Urinary bladder (tissue), 4 donors: ENCODE results near the gene CLDN7. TPM values are rescaled to one million over a fixed set of nuclear protein-coding genes. Genes with fewer than 3 reads are reported as not detected.

Experiments used
- DNase-seq: peaks from one replicate; pipeline ENCODE4 v3.0.0-alpha.2; 2015; ENCODE audit errors: extremely low spot score
- H3K27ac ChIP-seq: one replicate; pipeline ENCODE4 v1.5.1; 2013; ENCODE audit warnings: low read depth, mild to moderate bottlenecking, moderate library complexity
- H3K36me3 ChIP-seq: one replicate; pipeline ENCODE4 v1.6.1; 2013; ENCODE audit warnings: mild to moderate bottlenecking, moderate library complexity; ENCODE audit not compliant: insufficient read depth
- H3K4me1 ChIP-seq: one replicate; pipeline ENCODE4 v1.6.1; 2013; ENCODE audit warnings: mild to moderate bottlenecking, moderate library complexity; ENCODE audit not compliant: insufficient read depth
- H3K4me3 ChIP-seq: one replicate; pipeline ENCODE4 v1.5.1; 2013; ENCODE audit warnings: low read depth, low read length
- WGBS: extraction: QIAGEN DNeasy Blood & Tissue Kit; methylation state at CpG from one replicate; pipeline ENCODE4 v1.1.7; 2013; 5-methylcytosine and 5-hydroxymethylcytosine counted together
- polyA plus RNA-seq: library from polyadenylated mRNA; stranded (reverse); fragments of 200-250 nt; gene quantifications from one replicate; pipeline ENCODE4 v1.2.3, GENCODE V29; 2013
- total RNA-seq: library from RNA; depleted of rRNA; stranded (reverse); fragments of >200 nt; gene quantifications from one replicate; pipeline ENCODE4 v1.2.3, GENCODE V29; 2014
- donor health status: healthy with polysubstance abuse.
- donor health status: healthy.

CLDN7 gene
- total and polyA plus RNA-seq, 2 donors, result 24.2 to 34.4 TPM

DNA sequence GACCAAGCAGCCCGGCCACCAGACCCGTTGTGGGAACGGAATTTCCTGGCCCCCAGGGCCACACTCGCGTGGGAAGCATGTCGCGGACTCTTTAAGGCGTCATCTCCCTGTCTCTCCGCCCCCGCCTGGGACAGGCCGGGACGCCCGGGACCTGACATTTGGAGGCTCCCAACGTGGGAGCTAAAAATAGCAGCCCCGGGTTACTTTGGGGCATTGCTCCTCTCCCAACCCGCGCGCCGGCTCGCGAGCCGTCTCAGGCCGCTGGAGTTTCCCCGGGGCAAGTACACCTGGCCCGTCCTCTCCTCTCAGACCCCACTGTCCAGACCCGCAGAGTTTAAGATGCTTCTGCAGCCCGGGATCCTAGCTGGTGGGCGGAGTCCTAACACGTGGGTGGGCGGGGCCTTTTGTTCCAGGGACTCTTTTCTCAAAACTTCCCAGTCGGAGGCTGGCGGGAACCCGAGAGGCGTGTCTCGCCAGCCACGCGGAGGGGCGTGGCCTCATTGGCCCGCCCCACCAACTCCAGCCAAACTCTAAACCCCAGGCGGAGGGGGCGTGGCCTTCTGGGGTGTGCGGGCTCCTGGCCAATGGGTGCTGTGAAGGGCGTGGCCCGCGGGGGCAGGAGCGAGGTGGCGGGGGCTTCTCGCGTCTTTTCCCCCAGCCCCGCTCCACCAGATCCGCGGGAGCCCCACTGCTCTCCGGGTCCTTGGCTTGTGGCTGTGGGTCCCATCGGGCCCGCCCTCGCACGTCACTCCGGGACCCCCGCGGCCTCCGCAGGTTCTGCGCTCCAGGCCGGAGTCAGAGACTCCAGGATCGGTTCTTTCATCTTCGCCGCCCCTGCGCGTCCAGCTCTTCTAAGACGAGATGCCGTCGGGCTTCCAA is 19.0 kb upstream of the CLDN7 start, which contains the start of gene SLC2A4:
TSS of gene SLC2A4 (plus strand) at position 645 of the 879 bp plus-strand sequence. CDS start at position 862, 217 bp downstream.
- H3K4me3 ChIP-seq, result peak within 1 kb of the TSS; percentile 45
- no peaks in the 10 kb centered on the region for H3K4me1 ChIP-seq
- WGBS, result under 1% methylated on average over 71 of the region's 71 CpGs
- DNase-seq, result peak; percentile 79
- no peaks in the 10 kb centered on the region for H3K36me3 ChIP-seq
- H3K27ac ChIP-seq, result peak within 1 kb of the TSS; percentile 62

DNA sequence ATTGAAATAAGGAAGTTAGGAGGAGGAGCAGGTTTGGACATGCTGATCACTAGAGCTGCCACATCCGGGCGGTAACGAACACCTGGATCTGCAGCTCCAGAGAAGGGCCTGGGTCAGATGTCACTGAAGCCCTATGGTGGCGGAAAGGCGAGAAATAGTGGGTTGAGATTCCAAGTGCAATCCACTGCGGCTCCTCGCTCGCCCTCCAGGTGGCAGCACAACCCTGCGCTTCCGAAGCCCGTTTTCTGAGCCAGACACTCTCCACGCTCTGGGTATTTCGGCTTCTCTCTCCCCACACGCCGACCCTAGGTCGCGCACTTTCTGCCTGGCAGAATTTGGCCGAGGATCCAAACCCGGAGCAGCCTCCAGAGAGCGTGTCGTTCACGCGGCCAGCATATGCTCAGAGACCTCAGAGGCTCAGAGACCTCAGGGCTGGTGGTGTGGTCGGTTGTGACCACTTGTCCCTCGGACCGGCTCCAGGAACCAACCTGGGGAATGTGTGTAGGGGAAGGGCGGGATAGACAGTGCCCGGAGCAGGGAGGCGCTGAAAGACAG is 18.3 kb upstream of the CLDN7 start:
- Histone ChIP-seq H3K4me1 (no peaks in the 10 kb centered on the region), H3K36me3 (no peaks in the 10 kb centered on the region)
- WGBS, result under 1% methylated on average over 29 of the region's 29 CpGs

DNA sequence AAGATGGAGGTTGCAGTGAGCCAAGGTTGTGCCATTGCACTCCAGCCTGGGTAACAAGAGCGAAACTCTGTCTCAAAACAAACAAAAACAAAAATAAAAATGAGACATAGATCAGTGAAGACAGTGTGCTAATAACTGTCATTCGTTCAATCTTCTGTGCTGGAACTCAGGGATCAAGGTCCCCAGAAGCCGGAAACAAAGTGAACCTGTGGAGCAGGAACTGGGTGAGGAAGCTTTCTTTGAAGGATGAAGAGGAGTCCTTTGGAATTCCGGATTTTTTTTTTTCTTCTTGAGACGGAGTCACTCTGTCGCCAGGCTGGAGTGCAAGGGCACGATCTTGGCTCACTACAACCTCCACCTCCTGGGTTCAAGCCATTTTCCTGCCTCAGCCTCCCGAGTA is 17.2 kb upstream of the CLDN7 start:
- DNase-seq, result no peak
- WGBS, result 81% methylated on average over 8 of the region's 8 CpGs
- Histone ChIP-seq H3K27ac (no peak overlapping the region), H3K36me3 (no peaks in the 10 kb centered on the region), H3K4me1 (no peaks in the 10 kb centered on the region), H3K4me3 (no peak overlapping the region)

More for the DNA sequence above, 18.3 kb upstream of the CLDN7 start:
- H3K27ac ChIP-seq, result peak overlapping the region; percentile 62
- peak overlapping the region; percentile 29 for H3K4me3 ChIP-seq
- peak; percentile 71 for DNase-seq

DNA sequence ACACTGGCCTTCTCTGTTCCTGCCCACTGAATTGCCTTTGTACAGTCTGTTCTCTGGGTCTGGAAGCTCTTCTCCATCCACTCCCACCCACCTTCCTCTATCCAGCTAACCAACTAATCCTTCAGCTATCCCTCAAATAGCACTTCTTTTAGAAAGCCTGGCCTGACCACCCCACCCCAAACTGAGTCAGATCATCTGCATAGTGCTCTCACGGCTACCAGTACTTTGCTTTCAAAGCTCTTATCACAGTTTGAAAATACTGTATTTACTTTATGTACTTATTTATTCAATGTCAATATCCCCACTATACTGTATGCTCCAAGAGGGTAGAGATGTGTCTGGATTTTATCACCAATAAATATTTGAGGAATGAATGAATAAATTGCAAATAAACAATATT is 4.5 kb upstream of the CLDN7 start:
- DNase-seq, result no peak
- H3K27ac ChIP-seq, result no peak overlapping the region
- H3K4me3 ChIP-seq, result no peak overlapping the region
- no peaks in the 10 kb centered on the region for H3K4me1 ChIP-seq
- 35% methylated on average over 1 of the region's 1 CpG for WGBS
- H3K36me3 ChIP-seq, result no peaks in the 10 kb centered on the region

DNA sequence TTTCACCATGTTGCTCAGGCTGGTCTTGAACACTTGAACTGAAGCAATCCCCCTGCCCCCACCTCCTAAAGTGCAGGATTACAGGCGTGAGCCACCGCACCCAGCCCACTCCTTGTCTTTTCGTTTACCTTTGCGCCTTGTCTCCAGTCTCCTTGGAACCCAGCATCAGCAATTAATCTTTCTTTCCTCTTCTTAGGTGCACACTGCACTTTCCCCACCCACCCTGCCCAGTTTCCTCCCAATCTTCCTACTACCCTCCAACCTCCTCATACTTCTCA is 1.5 kb upstream of the CLDN7 start:
- Histone ChIP-seq H3K27ac (no peak overlapping the region), H3K4me3 (no peak overlapping the region)
- WGBS, result 47% methylated on average over 4 of the region's 4 CpGs

DNA sequence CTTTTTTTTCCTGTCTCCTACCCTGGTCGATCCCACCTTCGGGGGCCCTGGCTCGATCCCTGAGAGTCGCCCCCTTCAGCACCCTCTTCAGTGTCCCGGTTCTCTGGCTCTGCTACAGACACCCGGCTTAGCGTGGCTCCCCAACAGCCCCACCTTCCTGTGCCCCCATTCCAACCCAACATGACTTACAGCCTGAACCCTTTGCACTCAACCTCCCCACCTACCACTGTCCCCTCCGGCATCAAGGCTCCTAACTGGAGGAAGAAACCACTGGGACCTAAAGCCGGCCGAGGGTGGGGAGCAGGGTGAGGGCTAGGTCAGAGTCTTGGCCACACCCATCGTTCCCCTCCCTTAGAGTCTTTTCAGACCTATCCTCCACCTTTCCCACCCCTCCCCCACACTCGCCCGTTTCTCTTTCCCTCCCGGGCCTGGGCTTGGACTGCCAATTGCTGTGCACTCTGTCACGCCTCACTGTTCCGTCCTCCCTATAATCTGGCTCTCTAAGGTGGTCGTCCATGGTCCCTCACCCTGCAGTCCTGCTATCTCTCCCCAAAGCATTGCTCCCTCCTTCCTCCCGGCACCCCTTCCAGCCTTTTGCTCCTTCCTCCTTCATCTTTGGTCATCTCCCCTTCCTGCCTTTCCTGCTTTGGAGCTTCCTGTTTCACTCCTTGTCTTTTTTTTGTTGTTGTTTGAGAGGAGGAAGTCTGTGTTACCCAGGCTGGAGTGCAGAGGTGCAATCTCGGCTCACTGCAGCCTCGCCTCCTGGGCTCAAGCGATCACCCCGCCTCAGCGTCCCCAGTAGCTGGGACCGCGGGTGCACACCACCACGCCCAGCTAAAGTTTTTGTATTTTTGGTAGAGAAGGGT is 890 bp upstream of the CLDN7 start:
- WGBS, result 8% methylated on average over 26 of the region's 26 CpGs
- no peak for DNase-seq
- Histone ChIP-seq H3K36me3 (no peaks in the 10 kb centered on the region), H3K4me1 (no peaks in the 10 kb centered on the region), H3K27ac (peak overlapping the region; percentile 57), H3K4me3 (peak overlapping the region; percentile 10)

More for the DNA sequence above, 1.5 kb upstream of the CLDN7 start:
- no peak for DNase-seq
- Histone ChIP-seq H3K36me3 (no peaks in the 10 kb centered on the region), H3K4me1 (no peaks in the 10 kb centered on the region)

DNA sequence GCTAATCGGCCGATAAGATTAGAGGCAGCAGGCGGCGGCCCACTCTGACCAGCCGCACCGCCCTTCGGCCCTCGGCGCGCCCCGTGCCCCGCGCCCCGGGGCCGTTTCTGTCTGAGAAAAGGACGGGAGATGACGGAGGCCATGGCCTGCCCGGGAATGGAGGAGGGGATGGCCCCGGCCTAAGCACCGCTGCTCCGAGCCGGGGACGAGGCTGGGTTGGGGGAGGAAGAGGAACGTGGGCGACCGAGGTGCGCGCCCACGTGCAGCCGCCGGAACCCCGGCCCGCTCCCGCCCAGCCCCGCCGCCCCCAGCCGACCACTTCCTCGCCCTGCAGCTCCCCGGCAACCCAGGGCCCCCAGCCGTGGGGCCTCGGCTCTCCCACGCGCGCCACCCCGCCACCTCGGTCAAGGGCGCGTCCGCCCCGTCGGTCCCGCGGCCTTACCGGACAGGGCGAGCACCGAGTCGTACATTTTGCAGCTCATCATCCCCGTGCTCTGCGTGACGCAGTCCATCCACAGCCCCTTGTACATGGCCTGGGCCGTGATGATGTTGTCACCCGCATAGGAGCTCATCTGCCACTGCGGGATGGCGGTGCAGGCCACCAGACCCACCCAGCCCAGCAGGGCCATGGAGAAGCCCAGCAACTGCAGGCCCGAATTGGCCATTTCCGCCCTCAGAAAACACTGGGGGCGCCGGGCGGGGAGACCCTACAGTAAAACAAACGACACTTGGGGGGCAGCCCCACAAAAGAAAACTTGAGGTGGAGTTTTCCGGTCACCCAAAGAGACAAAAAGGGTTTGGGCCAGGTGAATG is 693 bp downstream of the CLDN7 start:
- no peak for DNase-seq
- Histone ChIP-seq H3K4me1 (no peaks in the 10 kb centered on the region), H3K36me3 (no peaks in the 10 kb centered on the region), H3K4me3 (peak overlapping the region; percentile 48), H3K27ac (peak overlapping the region; percentile 72)
- WGBS, result 4% methylated on average over 71 of the region's 71 CpGs

DNA sequence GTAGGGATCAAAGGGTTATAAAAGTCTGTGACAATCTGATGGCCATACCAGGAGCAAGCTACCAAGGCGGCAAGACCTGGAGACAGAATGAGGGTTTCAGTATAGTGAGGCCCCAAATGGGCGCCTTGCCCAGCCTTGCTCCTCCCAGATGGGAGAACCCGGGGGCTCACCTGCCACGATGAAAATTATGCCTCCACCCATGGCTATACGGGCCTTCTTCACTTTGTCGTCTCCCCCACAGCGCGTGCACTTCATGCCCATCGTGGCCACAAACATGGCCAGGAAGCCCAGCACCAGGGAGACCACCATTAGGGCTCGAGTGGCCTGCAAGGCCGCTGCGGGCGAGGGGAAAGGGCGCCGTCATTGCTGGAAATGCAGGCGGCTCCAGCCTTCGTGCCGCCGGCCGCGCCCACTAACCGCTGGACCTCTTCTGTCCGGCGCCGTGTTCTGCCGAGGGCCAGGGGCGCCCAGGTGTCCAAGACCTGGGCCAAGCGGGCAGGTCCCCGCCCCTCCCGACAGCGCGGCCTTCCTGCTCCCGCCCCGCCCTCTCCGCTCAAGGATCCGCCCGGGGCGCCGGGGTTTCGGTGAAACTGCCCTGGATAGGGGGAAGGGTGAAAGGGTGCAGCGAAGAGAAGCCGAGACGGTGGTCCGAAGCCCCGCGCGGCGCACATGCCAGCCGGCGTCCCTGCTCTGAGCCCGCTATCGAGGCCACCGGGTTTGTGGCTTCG is 1.5 kb downstream of the CLDN7 start:
- WGBS, result 5% methylated on average over 54 of the region's 54 CpGs
- peak overlapping the region; percentile 72 for H3K27ac ChIP-seq

DNA sequence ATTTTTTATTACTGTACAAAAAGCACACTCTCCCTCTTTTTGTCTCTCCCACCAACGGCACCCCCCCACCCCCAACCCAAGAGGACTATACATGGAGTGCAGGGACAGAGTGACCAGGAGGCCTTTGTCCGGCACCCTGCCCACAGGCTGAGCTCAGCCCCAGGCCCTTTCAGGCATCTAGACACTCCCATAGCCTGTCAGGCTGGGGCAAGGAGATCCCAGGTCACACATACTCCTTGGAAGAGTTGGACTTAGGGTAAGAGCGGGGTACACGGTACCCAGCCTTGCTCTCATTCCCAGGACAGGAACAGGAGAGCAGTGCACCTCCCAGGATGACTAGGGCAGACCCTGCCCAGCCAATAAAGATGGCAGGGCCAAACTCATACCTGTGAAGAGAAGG is 2.1 kb downstream of the CLDN7 start:
- no peak for DNase-seq
- H3K4me1 ChIP-seq, result no peaks in the 10 kb centered on the region
- no peak overlapping the region for H3K27ac ChIP-seq
- H3K36me3 ChIP-seq, result no peaks in the 10 kb centered on the region
- H3K4me3 ChIP-seq, result no peak overlapping the region
- 78% methylated on average over 4 of the region's 4 CpGs for WGBS

More for the DNA sequence above, 1.5 kb downstream of the CLDN7 start:
- no peaks in the 10 kb centered on the region for H3K4me1 ChIP-seq
- no peak for DNase-seq
- no peaks in the 10 kb centered on the region for H3K36me3 ChIP-seq
- peak overlapping the region; percentile 48 for H3K4me3 ChIP-seq

DNA sequence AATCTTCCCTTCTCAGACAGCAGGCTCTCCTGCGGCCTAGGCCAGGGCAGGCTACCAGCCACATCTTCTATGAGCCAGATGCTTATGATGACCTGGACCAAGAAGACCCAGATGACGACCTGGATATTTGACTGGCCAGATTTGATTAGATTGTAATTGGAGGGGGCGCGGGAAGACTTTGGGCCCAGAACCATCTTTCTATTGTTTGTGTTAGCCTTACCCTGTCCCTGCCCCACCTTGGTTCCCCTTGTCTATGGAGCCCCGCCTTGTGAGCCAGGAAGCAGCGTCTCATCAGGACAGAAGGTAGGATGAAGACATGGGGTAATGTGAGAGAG is 2.8 kb downstream of the CLDN7 start:
- no peak overlapping the region for H3K4me3 ChIP-seq
- H3K36me3 ChIP-seq, result no peaks in the 10 kb centered on the region
- DNase-seq, result no peak
- no peak overlapping the region for H3K27ac ChIP-seq
- WGBS, result 95% methylated on average over 6 of the region's 6 CpGs
- no peaks in the 10 kb centered on the region for H3K4me1 ChIP-seq

DNA sequence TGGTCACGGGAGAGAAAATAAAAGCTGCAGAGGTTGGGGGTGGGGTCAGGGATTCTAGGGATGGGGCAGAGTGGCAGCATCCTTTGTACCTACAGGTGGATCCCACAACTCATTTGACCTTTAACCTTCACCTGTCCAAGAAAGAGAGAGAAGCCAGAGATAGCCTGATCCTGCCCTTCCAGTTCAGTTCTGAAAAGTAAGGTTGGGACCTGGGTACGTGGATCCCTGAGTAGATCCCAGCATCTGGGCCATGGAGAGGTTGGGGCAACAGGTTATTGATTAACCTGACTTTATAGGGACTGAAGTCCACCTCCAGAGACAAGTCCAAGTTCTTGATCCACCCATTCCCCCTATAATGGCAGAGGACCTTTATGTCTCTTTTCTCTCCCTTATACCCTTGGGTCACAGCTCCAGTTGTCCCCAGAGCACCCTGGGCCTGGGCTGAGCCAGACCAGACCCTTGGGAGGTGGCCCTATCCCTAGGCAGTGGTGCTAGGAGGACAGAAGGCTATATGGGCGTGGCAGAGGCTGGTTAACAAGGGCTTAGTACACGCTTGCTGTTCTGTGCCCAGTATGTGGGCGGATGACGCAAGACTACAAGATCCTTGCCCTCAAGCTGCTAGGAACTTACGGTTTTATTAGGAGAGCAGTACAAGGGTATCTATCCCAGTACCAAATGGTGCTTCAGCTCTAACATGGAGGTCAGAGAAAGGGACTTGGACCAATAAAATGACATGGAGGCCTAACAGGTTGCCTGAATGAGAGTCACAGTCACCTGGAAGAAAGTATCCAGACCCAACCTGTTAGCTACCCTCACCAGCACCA is 3.3 kb downstream of the CLDN7 start:
- Histone ChIP-seq H3K27ac (no peak overlapping the region), H3K4me3 (no peak overlapping the region), H3K4me1 (no peaks in the 10 kb centered on the region), H3K36me3 (no peaks in the 10 kb centered on the region)
- DNase-seq, result no peak
- 84% methylated on average over 7 of the region's 7 CpGs for WGBS
